Activated naive CD4-positive, alpha-beta T cell treated with Interleukin-2 at 50 U/mL for 16 hours (primary cell): ENCODE measurements around the gene DCAF11.
A peak's percentile ranks its signal among the peaks of the same experiment; 100 is the strongest.

Experiments used
- DNase-seq: peaks from one replicate; pipeline ENCODE4 v3.0.0-alpha.2; 2020

Gene DCAF11

DNA sequence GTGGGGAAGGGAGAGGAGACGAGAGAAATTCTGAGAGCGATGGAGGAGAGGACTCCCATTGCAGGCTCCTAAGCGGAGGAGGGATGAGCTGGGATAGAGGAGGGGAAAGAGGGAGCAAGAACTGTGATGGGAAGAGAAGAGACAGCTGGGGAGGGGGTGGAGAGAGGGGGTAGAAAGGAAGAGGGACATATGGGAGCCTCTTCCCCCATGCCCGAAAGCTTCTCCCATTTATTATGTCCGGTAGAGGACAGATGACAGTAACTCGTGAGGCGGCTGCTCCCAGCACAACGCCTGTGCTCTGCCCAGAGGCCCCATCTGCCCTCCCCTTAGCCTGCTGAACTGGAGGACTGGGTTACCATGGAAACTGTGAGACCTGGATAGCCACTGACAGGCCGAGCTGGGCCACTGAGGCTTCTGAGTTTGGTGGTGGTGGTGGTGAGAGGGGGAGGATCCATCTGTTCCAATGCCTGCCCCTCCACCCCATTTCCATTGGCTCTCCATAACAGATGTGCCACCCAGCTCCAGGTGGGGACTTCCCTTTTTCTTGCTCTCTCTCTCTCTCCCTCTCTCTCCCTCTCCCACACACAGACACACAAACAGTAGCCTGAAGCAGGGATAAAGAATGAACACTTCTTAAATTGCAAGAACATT is 35.0 kb upstream of the DCAF11 start:
- no peak for DNase-seq

DNA sequence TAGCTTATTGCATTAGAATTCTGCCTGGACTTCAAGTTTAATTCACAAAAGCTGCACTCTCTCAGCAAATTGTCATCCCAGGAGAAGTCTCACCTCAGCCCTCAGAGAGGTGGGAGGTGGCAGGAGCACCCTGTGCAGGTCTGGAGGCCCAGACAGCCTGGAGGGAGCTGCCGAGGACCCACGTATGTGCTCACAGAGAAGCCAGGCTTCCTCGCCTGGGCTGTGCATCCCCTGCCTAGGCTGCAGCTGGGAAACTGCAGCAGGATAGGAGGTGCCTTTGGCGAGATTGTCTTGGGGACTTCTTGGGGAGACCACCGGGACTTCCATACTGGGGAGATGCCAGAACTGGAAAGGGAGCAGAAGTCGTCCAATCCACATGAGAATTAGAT is 34.4 kb upstream of the DCAF11 start:
- DNase-seq, result no peak

DNA sequence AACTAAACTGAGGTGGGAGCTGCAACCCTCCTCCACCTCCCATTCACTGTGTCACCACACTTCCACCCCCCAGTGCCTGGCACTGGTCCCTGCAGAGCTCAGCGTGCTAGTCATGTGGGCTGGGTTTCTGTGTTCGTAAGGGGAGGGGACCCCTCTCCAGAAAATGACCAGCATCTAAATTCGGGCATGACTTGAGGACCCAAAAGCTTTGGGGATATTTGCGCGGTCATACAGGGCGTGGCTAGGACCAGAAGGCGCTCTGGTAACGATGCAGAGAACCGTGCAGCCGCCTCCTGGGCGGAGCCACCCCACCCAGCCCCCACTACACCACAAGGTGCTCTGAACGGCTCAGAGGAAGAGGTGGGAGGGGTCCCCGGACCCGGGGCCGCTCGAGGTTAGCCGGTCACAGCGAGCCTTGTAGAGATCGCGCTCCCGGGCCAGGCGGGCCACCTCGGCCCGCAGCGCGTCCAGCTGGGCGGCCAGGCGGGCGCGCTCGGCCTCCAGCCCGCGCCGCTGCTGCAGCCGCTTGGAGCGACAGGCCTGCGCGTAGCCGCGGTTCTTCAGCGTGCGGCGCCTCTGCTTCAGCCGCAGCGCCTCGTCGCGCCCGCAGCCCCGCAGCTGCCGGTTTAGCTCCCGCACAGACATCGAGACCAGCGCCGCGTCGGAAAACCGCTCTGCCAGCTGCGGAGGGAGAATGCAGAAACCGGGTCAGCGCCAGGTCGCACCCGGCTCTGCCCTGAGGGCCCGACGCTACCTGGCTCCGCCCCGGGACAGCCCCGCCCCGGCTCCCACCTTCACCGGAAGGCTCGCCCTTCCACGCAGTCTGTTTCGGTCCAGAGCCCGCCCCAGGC is 33.5 kb upstream of the DCAF11 start:
- DNase-seq, result peak; percentile 75

GRCh38 chr14:24081739-24082211 is 32.8 kb upstream of the DCAF11 start:
- no peak for DNase-seq

DNA sequence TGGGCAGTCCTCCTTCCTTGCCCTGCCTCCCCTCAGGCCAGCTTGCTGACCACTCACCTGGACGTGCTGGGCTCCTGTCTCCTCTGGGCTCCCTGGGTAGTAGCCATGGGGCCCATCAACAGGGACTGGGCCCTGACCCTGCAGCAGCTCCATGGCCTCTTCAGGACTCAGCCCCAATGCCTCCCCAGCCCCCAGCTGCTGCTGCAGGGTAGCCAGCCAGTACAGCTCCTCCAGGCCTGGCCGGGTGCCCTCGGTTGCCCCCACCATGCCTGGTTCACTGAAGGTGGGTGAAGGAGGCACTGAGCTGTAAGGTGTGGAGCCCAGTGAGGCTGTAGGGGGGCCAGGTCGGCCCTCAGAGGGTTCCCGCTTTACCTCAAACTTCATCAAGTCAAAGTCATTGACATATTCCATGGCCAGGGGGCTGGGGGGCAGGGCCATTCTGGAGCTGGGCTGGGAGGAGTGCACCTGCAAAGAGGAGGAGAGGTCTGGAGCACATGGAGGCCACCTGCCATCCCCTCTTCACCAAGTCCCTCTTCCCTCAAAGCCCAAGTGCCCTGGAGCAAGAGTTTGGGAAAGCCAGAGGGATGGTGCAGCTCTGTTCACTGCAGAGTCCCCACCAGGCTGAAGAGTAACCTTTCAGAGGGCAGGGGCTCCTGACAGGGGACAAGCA is 32.0 kb upstream of the DCAF11 start:
- no peak for DNase-seq

- DNase-seq, result no peak
These were observed 31.1 kb upstream of the DCAF11 start for GRCh38 chr14:24083462-24083861.

DNA sequence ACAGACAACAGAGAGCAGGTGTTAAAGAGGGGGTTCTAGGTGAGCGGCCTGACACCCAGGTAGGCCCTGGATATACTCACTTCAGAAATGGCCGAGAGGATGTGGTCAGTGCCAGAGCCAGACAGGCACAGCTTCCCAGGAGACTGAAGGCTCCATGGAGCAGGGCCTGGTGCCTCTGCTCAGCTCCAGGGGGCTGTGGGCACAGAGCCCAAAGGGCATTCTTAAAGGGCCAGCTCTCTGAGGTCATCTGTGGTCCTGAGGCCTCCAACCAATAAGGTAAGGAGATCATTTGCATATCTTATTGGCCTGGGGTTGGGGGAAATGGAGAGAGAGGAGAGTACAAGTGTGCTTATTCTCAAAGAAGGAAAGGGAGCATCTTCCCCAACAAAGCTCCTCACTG is 30.1 kb upstream of the DCAF11 start:
- no peak for DNase-seq

- no peak for DNase-seq
These were observed 29.4 kb upstream of the DCAF11 start for GRCh38 chr14:24085215-24085614.

- DNase-seq, result no peak
These were observed 28.2 kb upstream of the DCAF11 start for GRCh38 chr14:24086193-24086955.

- DNase-seq, result no peak
These were observed 27.6 kb upstream of the DCAF11 start for GRCh38 chr14:24087004-24087403.

- DNase-seq, result no peak
These were observed 26.5 kb upstream of the DCAF11 start for GRCh38 chr14:24088095-24088494.

GRCh38 chr14:24089890-24090289 is 24.7 kb upstream of the DCAF11 start:
- DNase-seq, result no peak

DNA sequence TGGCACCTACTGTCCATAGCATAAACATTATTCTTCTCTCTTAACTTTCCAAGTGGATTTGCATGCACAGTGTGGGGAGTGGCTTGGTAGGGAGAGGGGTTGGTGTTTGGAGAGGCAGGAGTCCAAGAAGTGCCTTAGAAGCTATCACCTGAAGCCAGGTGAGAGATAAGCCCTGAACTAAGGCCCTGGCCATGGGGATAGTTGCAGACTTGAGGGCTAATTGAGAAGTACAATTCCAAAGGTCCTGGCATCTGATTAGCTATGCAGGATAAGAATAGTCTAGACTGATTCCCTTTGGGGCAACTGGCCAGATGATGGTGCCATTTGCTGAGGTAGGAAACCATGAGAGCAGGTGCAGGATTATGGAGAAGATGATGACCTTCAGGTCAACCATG is 22.5 kb upstream of the DCAF11 start:
- DNase-seq, result no peak

DNA sequence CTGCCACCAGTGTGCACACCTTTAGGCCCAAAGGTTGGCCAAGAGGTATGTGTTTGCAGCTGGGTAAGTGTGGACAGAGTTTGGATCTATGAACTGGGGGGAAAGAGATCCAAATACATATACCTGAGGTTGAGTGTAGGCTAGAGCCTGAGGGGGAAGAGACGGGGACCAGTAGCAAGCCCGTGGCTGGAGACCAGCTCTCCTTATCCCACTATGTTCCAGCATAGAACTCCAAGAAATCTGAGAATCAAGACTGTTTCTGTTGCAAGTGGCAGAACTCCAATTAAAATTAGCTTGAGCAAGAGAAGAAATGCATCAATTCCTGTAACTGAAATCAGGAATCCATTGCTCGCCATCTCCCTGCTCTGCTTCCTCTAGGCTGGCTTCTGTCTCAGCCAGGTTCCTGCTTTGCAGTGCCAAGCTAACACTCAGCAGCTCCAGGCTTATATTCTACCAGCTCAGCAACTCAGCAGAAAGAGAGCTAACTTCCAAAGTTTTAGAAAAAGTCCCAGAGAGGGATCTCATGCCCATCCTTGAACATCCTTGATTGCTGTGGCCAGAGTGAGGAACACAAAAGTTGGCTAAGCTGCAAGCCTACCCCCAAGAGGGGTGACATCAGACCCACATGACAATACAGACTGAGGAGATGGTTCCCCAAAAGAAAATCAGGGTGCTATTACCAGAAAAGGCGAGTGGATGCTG is 21.9 kb upstream of the DCAF11 start:
- no peak for DNase-seq

- DNase-seq, result no peak
These were observed 21.2 kb upstream of the DCAF11 start for GRCh38 chr14:24093207-24093900.

- DNase-seq, result peak; percentile 91
These were observed 20.4 kb upstream of the DCAF11 start, which contains the start of gene PCK2 for GRCh38 chr14:24093901-24094840. PCK2 (plus strand) TSS chr14:24094311; CDS start chr14:24094406, 95 bp downstream.

- DNase-seq, result peak; percentile 23
These were observed 19.7 kb upstream of the DCAF11 start for GRCh38 chr14:24094841-24095270.

DNA sequence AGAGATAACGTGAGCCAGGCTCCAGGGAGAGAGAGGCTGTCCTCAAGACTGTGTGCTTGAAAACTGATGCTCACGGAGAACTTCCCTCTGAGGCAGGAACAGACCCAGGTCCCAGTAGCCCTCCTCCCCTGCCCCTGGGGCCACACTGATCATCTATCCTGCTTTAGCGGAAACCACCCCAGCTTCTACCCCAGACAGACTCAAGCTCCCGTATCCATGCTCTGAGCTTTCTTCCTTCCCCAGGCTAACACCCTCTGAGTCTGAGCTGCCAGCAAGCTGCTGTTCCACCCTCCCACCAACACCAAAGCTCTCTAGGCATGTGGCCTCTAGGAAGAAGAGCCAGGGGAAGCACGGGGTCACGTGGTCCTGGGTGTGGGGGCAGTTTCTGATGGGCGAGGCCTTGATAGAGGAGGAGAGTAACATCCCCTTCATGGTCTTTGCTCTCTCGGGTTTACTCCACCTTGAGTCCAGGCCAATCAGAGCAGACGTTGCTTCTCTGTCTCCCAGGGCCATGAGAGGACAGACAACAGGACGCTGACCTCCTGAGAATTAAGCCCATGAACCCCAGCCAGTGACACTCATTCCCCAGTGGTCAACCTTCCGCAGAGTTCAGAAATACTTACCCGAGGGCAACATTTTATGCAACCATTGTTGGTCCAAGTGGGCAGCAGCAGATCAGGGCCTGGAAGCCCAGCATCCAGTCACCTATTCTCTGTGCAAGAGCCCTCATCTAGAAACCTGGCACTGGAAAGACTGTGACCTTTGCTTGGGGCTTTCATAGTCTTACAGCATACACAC is 19.1 kb upstream of the DCAF11 start:
- peak; percentile 76 for DNase-seq

- no peak for DNase-seq
These were observed 17.9 kb upstream of the DCAF11 start for GRCh38 chr14:24096545-24097181.
